Testis (tissue), 3 donors: ENCODE results near the gene FOXK2. TPM values are rescaled to one million over a fixed set of nuclear protein-coding genes. Genes with fewer than 3 reads are reported as not detected.

Experiments used
- DNase-seq: peaks from one replicate; pipeline ENCODE4 v3.0.0-alpha.2; 2019
- H3K27ac ChIP-seq, 2 donors: fragments of 200-600 bp; sonication (generic); one replicate each; pipeline ENCODE4 v1.5.1; 2019
- H3K27me3 ChIP-seq: fragments of 200-600 bp; sonication (generic); one replicate; pipeline ENCODE4 v1.5.1; 2019
- H3K36me3 ChIP-seq: fragments of 200-600 bp; sonication (generic); one replicate; pipeline ENCODE4 v1.5.1; 2017; ENCODE audit warnings: low read depth; ENCODE audit errors: missing control alignments
- H3K4me1 ChIP-seq: fragments of 200-600 bp; sonication (generic); one replicate; pipeline ENCODE4 v1.5.1; 2019
- H3K4me3 ChIP-seq, 2 donors: fragments of 200-600 bp; sonication (generic); one replicate each; pipeline ENCODE4 v1.5.1; 2017 to 2019
- H3K9me3 ChIP-seq: fragments of 200-600 bp; sonication (generic); one replicate; pipeline ENCODE4 v1.5.1; 2017
- POLR2A ChIP-seq: fragments of 450-650 bp; IDR thresholded peaks from one replicate; pipeline ENCODE4 v1.6.1; 2017; ENCODE audit warnings: antibody characterized with exemption, mild to moderate bottlenecking, moderate library complexity
- WGBS, 2 donors: methylation state at CpG; one replicate each; pipeline ENCODE4 v1.1.5; 2018; 5-methylcytosine and 5-hydroxymethylcytosine counted together
- intact Hi-C: fragments of 100-400 bp; cut with DNase I; formaldehyde crosslinking; loops from one replicate; pipeline ENCODE4 v1.15.1; 2023; ENCODE audit warnings: low total_unique reads
- polyA plus RNA-seq: library from polyadenylated mRNA; stranded (reverse); fragments of 350-450 nt; fragmentation: Illumina TruSeq; extraction: RNeasy Lipid Tissue Mini Kit (QIAGEN cat#74804); gene quantifications from one replicate; pipeline ENCODE4 v1.2.3, GENCODE V29; 2014; ENCODE audit warnings: low read depth, low replicate concordance; ENCODE audit not compliant: insufficient read depth
- total RNA-seq, 2 donors: library from RNA; depleted of rRNA; stranded (reverse); fragments of >200 nt; gene quantifications; one replicate each; pipeline ENCODE4 v1.2.3, GENCODE V29; 2016
- TF ChIP-seq, protein P1 (sequence below), 3 experiments: fragments of 450-650 bp in 2 of 3; fragments of 200-600 bp in 1 of 3; sonication (generic) in 1 of 3; IDR thresholded peaks; one replicate each; pipeline ENCODE4 v1.5.1; 2016 to 2019; ENCODE audit warnings: antibody characterized with exemption in 3 of 3, mild to moderate bottlenecking in 2 of 3, moderate library complexity in 1 of 3

The FOXK2 gene
- total and polyA plus RNA-seq, 3 donors from 2014 or later = 85.8 to 95.1 (median 94.3) TPM

DNA sequence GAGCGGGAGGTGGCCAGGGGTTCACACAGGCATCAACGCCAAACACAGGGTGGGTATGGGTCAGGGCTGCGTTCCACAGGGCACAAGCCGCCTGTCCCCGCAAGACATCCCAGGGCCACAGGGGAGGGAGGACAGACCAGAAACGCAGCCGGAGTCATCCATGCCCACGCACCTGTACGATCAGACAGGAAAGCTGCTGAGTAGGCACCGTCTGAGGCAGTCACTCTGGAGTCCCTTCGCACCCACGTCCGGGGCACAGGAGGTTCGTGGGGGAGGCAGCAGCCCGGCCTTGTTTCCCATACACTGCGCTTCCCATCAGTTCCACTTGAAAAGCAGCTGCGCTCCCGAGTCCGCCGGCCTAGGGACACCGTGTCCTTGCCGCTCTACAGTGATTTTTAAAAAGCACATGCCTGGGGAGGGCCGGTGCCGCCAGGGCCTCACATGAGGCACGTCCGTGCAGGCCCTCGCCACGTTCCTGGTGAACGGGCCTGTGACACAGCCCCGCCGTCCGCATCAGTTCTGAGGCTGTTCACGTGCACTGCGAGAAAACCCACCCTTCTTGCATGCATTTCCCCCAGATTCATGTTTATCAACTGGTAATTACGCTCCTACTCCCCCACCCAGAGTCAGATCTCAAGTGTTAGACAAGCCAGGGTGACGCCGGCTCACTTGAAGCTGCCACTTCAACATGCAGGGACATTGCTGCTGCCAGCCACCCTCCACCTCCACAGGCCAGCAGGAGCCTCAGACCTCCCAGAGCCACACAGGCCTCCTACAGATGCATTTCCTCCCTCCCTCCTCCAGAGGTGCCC, 94.0 kb downstream of the FOXK2 start:
- no peak for TF ChIP-seq POLR2A
- TF ChIP-seq, protein P1, sequence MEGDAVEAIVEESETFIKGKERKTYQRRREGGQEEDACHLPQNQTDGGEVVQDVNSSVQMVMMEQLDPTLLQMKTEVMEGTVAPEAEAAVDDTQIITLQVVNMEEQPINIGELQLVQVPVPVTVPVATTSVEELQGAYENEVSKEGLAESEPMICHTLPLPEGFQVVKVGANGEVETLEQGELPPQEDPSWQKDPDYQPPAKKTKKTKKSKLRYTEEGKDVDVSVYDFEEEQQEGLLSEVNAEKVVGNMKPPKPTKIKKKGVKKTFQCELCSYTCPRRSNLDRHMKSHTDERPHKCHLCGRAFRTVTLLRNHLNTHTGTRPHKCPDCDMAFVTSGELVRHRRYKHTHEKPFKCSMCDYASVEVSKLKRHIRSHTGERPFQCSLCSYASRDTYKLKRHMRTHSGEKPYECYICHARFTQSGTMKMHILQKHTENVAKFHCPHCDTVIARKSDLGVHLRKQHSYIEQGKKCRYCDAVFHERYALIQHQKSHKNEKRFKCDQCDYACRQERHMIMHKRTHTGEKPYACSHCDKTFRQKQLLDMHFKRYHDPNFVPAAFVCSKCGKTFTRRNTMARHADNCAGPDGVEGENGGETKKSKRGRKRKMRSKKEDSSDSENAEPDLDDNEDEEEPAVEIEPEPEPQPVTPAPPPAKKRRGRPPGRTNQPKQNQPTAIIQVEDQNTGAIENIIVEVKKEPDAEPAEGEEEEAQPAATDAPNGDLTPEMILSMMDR (IDR thresholded peaks at IDR 0.05) = no peak
- no peaks in the 10 kb centered on the region for H3K27me3 ChIP-seq
- H3K4me1 ChIP-seq = no peaks in the 10 kb centered on the region
- 85 to 94% methylated on average over 30 to 37 of the region's 37 CpGs for WGBS, 2 donors
- no peak overlapping the region for H3K27ac ChIP-seq
- no peaks in the 10 kb centered on the region for H3K9me3 ChIP-seq
- intact Hi-C loops = no loop called here
- H3K36me3 ChIP-seq = no peaks in the 10 kb centered on the region
- no peak for DNase-seq
- no peak overlapping the region for H3K4me3 ChIP-seq

DNA sequence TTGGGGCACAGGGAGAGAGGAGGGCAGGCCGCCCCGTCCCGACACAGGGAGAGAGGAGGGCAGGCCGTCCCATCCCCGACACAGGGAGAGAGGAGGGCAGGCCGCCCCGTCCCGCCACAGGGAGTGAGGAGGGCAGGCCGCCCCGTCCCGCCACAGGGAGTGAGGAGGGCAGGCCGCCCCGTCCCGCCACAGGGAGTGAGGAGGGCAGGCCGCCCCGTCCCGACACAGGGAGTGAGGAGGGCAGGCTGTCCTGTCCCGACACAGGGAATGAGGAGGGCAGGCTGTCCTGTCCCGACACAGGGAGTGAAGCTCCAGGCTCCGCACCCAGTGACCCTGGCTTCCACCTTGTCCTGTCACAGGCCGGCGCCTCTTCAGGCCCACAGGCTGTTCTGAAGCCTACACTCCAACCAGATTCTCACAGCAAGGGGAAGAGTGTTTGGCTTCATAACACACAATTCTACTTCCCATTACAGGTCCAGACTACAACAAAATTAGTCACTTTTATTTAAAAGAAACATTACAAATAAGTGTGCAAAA, 94.6 kb downstream of the FOXK2 start:
- Histone ChIP-seq H3K9me3 (no peaks in the 10 kb centered on the region), H3K4me3 (no peak overlapping the region), H3K4me1 (no peaks in the 10 kb centered on the region), H3K27ac (no peak overlapping the region), H3K27me3 (no peaks in the 10 kb centered on the region), H3K36me3 (no peaks in the 10 kb centered on the region)
- intact Hi-C loops = no loop called here
- no peak for TF ChIP-seq POLR2A
- TF ChIP-seq, protein P1 (IDR thresholded peaks at IDR 0.05) = no peak
- no peak for DNase-seq
- WGBS, 2 donors = 69 to 81% methylated on average over 4 to 6 of the region's 22 CpGs

DNA sequence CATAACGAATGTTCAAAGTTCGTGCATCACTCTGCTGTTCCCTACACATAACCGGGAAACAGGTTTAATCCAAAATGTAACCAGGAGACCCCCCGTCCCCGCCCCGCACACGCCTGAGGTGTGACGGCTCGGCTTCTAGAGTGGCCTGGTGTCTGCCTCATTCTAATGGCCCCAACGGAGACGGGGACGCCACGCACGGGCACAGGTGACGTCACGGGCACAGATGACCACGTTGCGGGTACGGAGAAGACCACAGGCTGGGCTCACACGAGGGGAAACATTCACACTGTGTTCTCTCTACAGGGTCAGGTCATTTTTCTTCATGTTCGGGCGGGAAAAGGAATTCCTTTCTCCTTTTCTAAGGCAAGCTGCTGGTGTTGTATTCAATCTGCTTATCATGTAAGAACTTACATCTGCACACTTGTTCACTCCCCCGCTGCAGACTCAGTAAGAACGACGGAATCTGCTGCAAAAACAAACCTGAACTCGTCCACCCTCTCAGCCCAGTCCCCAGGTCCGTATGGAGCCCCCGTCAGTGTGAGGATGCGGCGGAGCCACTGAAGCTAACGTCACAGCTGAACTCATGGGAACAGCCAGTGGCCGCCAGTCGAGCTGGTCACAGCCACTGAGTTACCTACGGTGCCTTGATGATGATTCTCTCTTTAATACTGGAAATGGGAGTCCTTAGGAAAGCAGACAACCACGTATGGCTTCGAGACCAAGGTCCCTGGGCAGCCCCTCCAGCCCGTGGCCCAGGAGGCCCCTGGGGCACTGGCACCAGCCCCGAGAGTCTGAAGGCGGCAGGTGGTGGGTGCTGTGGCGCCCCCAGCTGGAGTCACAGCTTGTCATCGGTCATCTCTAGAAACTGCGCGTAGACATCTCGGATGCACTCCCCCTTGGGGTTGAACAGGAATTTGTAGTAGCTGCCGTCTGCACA, 95.8 kb downstream of the FOXK2 start:
- WGBS, 2 donors = 87 to 89% methylated on average over 33 to 45 of the region's 45 CpGs

DNA sequence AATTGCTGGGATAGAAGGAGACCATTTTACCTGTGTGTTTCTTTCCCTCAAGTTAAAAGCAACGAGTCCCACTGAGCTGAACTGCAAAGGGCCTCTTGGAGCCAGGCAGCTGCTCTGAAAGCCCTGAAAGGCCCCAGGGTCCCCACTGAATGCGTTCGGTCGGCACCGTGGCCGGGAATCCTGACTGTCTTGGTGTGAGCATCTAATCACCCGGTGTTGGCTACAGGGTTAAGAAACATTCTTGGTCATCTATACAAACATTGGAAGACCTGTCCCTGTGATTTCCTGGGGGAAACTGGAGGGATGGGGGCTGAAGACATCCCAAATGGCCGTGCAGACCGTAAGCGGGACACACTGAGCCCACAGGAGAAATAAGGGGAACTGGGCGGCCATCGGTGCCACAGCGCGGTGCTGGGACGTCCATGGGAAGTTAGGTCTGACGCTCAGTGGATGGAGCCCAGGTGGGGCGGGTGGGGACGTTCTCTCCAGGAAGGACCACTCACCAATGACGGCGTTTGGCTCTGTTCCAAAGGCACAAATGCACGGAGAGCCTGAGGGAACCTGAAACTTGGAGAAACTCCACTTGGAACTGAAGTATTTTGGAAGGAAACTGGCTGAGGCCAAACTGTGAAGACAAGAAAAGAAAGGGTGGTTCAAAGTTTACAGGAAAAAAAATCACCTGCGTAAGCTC, 96.6 kb downstream of the FOXK2 start:
- TF ChIP-seq, protein P1 (IDR thresholded peaks at IDR 0.05) = no peak
- no peak for TF ChIP-seq POLR2A
- no peak for DNase-seq
- H3K27ac ChIP-seq = no peak overlapping the region
- H3K4me3 ChIP-seq = no peak overlapping the region
- no peaks in the 10 kb centered on the region for H3K36me3 ChIP-seq
- WGBS, 2 donors = 88% methylated on average over 20 to 22 of the region's 22 CpGs
- no peaks in the 10 kb centered on the region for H3K9me3 ChIP-seq
- intact Hi-C loops = no loop called here
- no peaks in the 10 kb centered on the region for H3K4me1 ChIP-seq
- H3K27me3 ChIP-seq = no peaks in the 10 kb centered on the region

More for the DNA sequence above, 95.8 kb downstream of the FOXK2 start:
- no peaks in the 10 kb centered on the region for H3K9me3 ChIP-seq
- no peaks in the 10 kb centered on the region for H3K27me3 ChIP-seq
- H3K27ac ChIP-seq = no peak overlapping the region
- intact Hi-C loops = no loop called here
- TF ChIP-seq, protein P1 (IDR thresholded peaks at IDR 0.05) = no peak
- no peak for DNase-seq
- no peaks in the 10 kb centered on the region for H3K4me1 ChIP-seq
- no peaks in the 10 kb centered on the region for H3K36me3 ChIP-seq
- no peak overlapping the region for H3K4me3 ChIP-seq
